Measurements from ENCODE around the gene BIN2. TPM values are rescaled to one million over a fixed set of nuclear protein-coding genes. Genes with fewer than 3 reads are reported as not detected.

The BIN2 gene
- not detected in 2 replicates for total RNA-seq

DNA sequence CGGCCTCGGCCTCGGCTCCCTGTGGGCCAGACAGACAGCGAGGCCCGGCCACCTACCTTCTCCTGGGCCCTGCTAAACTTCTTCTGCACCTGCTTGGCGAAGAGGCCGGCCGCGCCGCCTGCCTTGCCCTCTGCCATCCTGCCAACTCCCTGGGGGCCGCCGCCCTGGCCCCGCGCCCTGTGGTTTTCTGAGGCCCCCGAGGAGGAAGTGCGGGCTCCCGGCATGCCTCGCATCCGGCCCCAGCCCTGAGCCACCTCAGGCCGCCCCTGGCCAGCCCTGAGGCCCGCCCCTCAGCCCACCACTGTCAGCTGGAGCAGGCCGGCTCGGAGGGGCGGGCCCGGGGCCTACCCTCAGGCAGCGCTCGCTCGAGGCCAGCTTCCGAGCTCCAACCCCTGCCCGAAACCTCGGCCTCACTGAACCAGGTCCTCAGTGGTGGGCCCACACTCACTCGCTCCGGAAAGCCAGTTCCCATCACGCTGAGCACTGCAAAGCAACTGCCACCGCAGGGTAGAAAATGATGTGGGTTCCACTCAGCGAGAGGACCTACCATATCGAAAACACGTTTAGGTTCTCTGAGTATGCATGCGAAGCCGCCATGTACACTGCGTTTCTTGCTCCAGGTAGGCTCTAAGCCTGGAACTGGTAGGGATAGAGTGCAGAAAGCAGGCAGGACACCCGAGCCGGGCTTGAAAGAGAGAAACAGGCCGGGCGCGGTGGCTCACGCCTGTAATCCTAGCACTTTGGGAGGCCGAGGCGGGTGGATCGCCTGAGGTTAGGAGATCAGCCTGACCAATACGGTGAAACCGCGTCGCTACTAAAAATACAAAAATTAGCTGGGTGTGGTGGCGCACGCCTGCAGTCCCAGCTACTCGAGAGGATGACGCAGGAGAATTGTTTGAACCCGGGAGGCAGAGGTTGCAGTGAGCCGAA, at the start of gene BIN2:
Gene BIN2 (minus strand): TSS at position 209 of the 930 bp plus-strand sequence. CDS start 72 bp downstream, at position 137.

DNA sequence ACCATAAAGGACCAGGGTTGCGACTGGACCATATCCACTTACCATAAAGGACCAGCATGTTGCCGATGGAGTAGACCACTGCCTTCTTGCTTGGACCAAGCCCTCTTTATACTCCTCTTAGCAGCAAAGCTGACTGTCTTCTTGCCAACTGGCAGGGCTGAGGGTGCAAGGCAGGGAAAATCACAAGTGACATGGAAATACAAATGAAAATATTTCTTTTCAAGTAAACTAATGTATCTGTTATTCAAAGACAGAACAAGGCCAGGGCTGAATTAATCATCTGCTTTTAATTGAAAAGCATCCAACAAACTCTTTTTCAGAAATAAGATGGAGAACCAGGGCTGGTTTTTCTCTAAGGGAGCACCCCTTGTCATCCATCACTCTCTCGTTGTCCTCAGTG, 22.6 kb upstream of the BIN2 start, which contains the start of gene CELA1:
Gene CELA1 (minus strand): TSS at position 99 of the 400 bp plus-strand sequence. CDS start 41 bp downstream, at position 58.

DNA sequence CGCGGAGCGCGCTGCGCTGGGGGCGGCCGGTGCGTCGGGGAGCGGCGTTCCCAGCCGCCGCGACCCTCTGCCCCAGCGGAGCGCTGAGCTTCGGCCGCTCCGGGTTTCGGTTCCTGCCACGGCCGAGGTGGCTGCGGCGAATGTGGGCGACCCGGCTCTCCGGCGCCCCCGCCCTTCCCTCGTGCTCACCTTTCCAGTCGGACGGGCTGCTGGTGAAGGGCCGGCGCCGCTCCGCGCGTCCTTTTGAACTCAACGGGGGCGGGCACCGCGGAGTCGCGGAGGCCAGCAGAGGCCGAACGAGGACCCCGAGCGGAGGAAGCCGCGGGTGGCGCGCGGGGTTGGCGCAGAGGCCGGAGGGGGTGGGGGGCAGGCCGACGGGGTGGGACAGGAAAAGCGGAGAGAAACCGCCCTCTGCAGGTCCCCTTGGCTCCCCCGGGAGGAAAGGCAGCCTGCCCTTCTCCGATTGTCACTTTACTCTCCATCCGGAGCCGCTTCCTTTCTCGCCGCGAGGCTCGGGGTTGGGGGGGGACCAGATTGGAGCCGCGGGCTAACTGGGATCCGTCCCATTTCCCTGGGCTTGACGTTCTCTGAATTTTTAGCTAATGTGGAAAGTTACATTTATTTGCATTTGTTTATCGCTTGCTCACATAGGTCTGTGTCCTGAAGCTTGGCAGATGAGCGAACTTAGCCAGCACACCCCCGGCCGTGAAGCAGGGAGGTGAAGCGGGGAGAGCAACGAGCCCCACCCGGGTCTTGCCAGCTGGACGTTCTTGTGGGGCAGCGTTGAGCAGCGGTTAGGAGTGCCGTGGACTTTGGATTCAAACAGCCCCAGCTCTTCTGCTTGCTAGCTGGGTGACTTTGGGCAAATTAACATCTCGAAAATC, 53.7 kb downstream of the BIN2 start, which contains the start of gene SMAGP:
Gene SMAGP (minus strand): TSS at position 349 of the 884 bp plus-strand sequence. CDS start 1,137 bp downstream, outside the sequence.

DNA sequence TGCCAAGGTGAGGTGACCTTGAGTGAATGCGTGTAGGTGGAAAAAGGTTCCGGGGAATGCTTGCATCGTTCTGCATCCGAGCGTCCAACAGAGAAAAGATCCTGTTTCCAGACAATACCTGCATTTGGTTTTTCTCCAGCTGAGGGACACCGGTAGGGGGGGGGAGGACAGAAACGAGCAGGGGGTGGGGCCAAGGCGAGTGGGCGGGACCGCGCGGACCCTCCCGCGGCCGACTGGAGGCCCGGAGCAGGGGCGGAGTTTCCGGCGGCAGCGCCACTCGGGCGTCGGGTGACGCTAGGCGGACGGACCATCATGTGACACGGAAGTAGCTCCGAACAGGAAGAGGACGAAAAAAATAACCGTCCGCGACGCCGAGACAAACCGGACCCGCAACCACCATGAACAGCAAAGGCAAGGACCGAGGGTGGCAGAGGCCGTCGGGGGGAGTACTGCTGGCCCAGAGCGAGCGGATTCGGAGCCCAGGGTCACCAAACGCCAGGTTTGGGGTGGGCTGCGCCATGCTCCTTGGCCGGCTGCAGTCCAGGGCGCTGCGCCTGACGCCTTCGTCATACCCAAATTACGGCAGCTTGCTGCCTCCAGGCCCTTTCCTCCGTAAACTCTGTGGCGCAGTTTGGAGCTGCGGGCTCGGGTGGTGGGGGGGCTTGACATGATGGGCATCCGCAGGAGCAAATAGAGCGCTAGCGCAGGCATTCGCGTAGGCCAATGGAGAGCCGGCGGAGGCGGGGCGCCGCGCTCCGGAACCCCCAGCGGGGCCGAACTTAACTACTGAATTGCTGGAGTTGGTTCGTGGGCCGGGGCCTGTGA, 85.3 kb downstream of the BIN2 start, which contains the start of gene DAZAP2:
Gene DAZAP2 (plus strand): TSS at position 317 of the 825 bp plus-strand sequence. CDS start 82 bp downstream, at position 399.

Other genes starting within 250 kb of the BIN2 start
- 15.0 and 19.2 TPM in 2 replicates for gene CSRNP2, start 240.6 kb downstream of the BIN2 start, total RNA-seq
- 8.3 and 9.5 TPM in 2 replicates for gene TFCP2, start 151.0 kb downstream of the BIN2 start, total RNA-seq
- gene POU6F1, start 106.1 kb downstream of the BIN2 start, total RNA-seq, result 1.5 and 1.9 TPM in 2 replicates
- gene DAZAP2, start 85.3 kb downstream of the BIN2 start, total RNA-seq, result 210 and 217 TPM in 2 replicates
- gene SMAGP, start 53.8 kb downstream of the BIN2 start, total RNA-seq, result 36.0 and 40.8 TPM in 2 replicates
- gene CELA1, start 22.5 kb upstream of the BIN2 start, total RNA-seq, result not detected in 2 replicates
- 64.8 and 94.2 TPM in 2 replicates for gene GALNT6, start 67.2 kb upstream of the BIN2 start, total RNA-seq
- 1.2 and 1.9 TPM in 2 replicates for gene SLC4A8, start 100.7 kb upstream of the BIN2 start, total RNA-seq

Data from mammary microvascular endothelial cell (primary cell).